GM12801 (cell line): ENCODE results near the gene SNRNP40.

Source experiments
- CTCF ChIP-seq: IDR thresholded peaks from one replicate; pipeline ENCODE4 v1.5.1; 2011; ENCODE audit warnings: control low read depth; ENCODE audit not compliant: insufficient read length; ENCODE audit errors: extremely low read depth

SNRNP40 gene

DNA sequence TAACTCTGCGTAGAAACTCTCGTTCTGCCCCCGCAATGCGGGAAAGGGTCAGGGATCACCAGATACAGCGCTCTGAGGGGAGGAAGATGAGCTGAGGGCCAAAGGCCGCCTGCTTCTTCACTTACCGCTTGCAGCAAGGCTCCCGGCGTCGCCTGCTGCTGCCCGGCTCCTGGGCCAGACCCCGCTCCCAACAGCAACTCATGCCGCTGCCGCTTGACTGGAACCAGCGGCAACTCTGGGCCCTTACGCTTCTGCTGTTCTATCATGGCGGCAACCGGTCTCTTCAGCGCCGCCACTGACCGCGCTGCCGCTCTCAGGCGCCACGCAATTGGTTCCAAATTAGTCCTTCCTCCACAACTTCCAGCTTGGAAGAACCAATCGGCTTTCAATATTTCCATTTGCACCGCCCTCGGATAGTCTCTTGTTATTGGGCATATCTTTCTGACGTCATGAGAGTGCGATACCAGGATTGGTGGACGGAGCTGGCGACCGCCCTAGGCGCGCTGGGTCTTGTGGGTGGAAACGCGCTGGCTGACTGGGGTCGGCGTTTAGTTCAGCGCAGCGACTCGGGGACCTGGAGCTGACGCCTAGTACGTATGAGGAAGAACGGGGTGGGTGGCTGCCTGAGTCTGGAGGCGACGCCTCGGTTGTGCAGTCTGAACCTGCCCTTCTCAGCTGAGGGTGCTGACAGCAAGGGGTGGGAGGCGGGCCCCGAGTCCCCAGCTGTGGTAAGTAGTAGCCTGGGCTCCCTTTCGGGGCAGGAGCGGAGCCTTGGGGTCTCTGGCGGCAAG lies at the start of gene SNRNP40, which contains the start of gene ZCCHC17:
SNRNP40 (minus strand) TSS at position 303 of the 791 bp plus-strand sequence; CDS start at position 266, 37 bp downstream.
ZCCHC17 (plus strand) TSS at position 547 of the 791 bp plus-strand sequence. CDS start 13,067 bp downstream, outside the sequence.
- TF ChIP-seq CTCF: no peak

GRCh38 chr1:31345635-31346034 lies 49.0 kb upstream of the SNRNP40 start:
- TF ChIP-seq CTCF: no peak

- no peak for TF ChIP-seq CTCF
Measured at GRCh38 chr1:31344503-31344902, 47.9 kb upstream of the SNRNP40 start.

DNA sequence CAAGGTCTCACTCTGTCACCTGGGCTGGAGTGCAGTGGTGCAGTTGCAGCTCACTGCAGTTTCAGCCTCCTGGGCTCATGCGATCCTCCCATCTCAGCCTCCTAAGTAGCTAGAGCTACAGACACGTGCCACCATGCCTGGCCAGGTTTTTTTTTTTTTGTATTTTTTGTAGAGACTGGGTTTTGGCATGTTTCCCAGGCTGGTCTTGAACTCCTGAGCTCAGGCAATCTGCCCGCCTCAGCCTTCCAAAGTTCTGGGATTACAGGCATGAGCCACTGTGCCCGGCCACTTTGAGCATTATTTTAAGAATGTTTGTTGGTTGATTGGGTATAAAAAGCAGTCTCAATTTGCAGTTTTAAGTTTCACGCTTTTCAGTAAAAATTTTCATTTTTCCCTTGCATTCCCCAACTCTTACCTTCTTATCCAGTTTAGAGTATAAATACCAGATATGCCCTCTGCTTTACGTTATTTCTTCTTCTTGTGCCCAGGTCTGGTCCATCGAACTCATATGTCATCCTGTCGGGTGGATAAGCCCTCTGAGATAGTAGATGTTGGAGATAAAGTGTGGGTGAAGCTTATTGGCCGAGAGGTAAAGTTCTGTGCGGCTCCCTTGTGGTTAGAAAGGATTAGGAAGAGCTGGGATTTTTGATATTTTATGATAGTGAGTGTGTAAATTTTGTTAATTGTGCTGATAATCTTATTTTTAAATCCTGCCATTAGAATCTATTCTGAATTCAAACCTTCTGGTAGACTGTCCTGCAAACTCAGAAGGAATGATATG lies 40.3 kb upstream of the SNRNP40 start:
- TF ChIP-seq CTCF: no peak

DNA sequence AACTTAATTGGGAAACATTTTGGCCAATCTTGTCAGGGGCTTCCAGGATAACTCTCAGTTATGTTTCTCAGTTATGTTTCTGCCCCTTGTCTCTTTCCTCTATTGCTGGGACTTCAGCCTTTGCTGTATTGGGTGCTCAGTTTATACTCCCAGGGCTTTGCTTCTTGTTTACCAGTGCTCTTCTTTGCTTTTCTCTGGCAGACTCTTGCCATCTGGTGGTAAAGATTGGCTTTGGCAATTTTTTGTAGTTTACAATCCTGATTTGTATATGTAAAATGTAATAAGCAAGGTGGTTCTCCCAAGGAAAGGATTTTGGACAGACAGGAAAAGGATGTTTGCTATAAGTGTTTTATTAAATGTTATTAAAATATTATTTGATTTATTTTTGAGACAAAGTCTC lies 38.4 kb upstream of the SNRNP40 start:
- no peak for TF ChIP-seq CTCF

- no peak for TF ChIP-seq CTCF
Measured at GRCh38 chr1:31327381-31327780, 30.8 kb upstream of the SNRNP40 start.

DNA sequence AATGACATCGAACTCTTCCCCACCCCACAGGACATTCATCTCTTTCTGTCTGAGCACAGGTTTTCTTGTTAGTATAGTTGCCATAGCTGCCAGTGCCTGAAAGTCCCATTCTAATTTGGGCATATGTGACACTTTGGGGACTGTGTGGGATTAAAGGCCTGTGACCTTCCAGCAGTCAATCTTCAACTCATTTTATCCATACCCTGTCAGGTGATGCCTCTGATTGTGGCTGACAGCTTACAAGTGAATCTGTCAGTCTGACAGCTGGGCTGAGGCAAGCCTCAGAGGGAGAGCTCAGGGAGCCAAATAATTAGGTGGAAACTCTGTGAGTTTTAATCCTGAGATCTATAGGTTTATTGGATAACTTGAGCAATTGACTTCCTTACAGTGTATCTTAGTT lies 29.9 kb upstream of the SNRNP40 start:
- no peak for TF ChIP-seq CTCF
